ENCODE data around the gene ZBTB7A. TPM values are rescaled to one million over a fixed set of nuclear protein-coding genes. Genes with fewer than 3 reads are reported as not detected.
"Not testable (repeated sequence)": the region's sequence is repeated elsewhere in the genome, so short reads cannot be mapped to it uniquely, and the experiment has no call there.

The ZBTB7A gene
- total RNA-seq, 2 experiments from 2014 or later = 46.6 TPM

GRCh38 chr19:4007021-4007835 lies 59.5 kb downstream of the ZBTB7A start, which contains the start of gene PIAS4:
PIAS4 (plus strand) TSS chr19:4007736; CDS start chr19:4007761, 25 bp downstream.
- POLR2A ChIA-PET = interaction anchor here (0.7 to 3.2 kb wide), 10 partner anchors 12 to 133 kb away, joined by 3 to 30 read pairs (median 4); partner anchors contain the start of gene EEF2
- ATAC-seq (peak; percentile 95), DNase-seq (peak; percentile 97)
- Mint-ChIP-seq H3K4me1 (ENCODE audit: low read depth) (peaks cover 30% of the 10 kb centered on the region), H3K36me3 (ENCODE audit: low read depth) (no peaks in the 10 kb centered on the region), H3K27ac (peak within 1 kb of the TSS; percentile 78), H3K4me3 (peak within 1 kb of the TSS; percentile 81), H3K27me3 (no peaks in the 10 kb centered on the region), H3K9me3 (no peaks in the 10 kb centered on the region)
- no peak for TF ChIP-seq CTCF (IDR thresholded peaks at IDR 0.05)
- CTCF ChIA-PET = interaction anchor here (1.1 to 3.2 kb wide), 5 partner anchors 17 to 731 kb away, joined by 3 to 12 read pairs (median 9); partner anchors contain the start of gene EEF2
- intact Hi-C loops (cut with micrococcal nuclease) = no loop called here

- peak overlapping the region; percentile 80 for H3K4me3 Mint-ChIP-seq
- H3K36me3 Mint-ChIP-seq (ENCODE audit: low read depth); intact Hi-C loops (cut with micrococcal nuclease); ATAC-seq; H3K27me3 Mint-ChIP-seq; H3K27ac Mint-ChIP-seq; H3K9me3 Mint-ChIP-seq; DNase-seq: not testable (repeated sequence)
- ChIA-PET POLR2A (interaction anchor here (0.7 to 3.2 kb wide), 5 partner anchors 12 to 369 kb away, joined by 3 to 30 read pairs (median 3); partner anchors contain the start of gene EEF2), CTCF (interaction anchor here (2.6 to 2.8 kb wide), 2 partner anchors 15 to 18 kb away, joined by 9 to 11 read pairs; no protein-coding TSS in a partner anchor)
- H3K4me1 Mint-ChIP-seq (ENCODE audit: low read depth) = peaks cover 21% of the 10 kb centered on the region
Observed at GRCh38 chr19:4005436-4005835, 61.3 kb downstream of the ZBTB7A start.

GRCh38 chr19:4000798-4001197 lies 65.9 kb downstream of the ZBTB7A start:
- H3K4me1 Mint-ChIP-seq (ENCODE audit: low read depth); H3K4me3 Mint-ChIP-seq; H3K9me3 Mint-ChIP-seq; POLR2A ChIA-PET; intact Hi-C loops (cut with micrococcal nuclease); DNase-seq; H3K27ac Mint-ChIP-seq; H3K27me3 Mint-ChIP-seq; H3K36me3 Mint-ChIP-seq (ENCODE audit: low read depth); ATAC-seq: not testable (repeated sequence)
- CTCF ChIA-PET = interaction anchor here (1.0 to 1.9 kb wide), 2 partner anchors 10 to 13 kb away, joined by 3 to 8 read pairs; no protein-coding TSS in a partner anchor

DNA sequence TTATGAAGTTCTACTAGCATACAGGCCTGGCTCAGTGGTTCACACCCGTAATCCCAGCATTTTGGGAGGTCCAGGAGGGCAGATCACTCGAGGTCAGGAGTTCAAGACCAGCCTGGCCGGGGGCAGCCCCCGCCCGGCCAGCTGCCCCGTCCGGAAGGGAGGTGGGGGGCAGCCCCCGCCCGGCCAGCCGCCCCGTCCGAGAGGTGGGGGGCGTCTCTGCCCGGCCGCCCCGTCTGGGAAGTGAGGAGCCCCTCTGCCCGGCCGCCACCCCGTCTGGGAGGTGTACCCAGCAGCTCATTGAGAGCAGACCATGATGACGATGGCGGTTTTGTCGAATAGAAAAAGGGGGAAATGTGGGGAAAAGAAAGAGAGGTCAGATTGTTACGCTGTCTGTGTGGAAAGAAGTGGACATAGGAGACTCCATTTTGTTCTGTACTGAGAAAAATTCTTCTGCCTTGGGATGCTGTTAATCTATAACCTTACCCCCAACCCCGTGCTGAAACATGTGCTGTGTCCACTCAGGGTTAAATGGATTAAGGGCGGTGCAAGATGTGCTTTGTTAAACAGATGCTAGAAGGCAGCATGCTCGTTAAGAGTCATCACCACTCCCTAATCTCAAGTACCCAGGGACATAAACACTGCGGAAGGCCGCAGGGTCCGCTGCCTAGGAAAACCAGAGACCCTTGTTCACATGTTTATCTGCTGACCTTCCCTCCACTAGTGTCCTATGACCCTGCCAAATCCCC lies 67.9 kb downstream of the ZBTB7A start:
- intact Hi-C loops (cut with micrococcal nuclease); CTCF ChIA-PET; H3K4me1 Mint-ChIP-seq (ENCODE audit: low read depth); DNase-seq; H3K4me3 Mint-ChIP-seq; H3K36me3 Mint-ChIP-seq (ENCODE audit: low read depth); ATAC-seq; H3K9me3 Mint-ChIP-seq; POLR2A ChIA-PET; H3K27ac Mint-ChIP-seq; H3K27me3 Mint-ChIP-seq: not testable (repeated sequence)

GRCh38 chr19:3995607-3996006 lies 71.1 kb downstream of the ZBTB7A start:
- Mint-ChIP-seq H3K27ac (no peak overlapping the region), H3K4me1 (ENCODE audit: low read depth) (peaks cover 5% of the 10 kb centered on the region), H3K36me3 (ENCODE audit: low read depth) (peaks cover 2% of the 10 kb centered on the region), H3K4me3 (no peak overlapping the region), H3K9me3 (peaks cover 2% of the 10 kb centered on the region), H3K27me3 (no peaks in the 10 kb centered on the region)
- TF ChIP-seq CTCF (IDR thresholded peaks at IDR 0.05) = no peak
- ATAC-seq (no peak), DNase-seq (no peak)
- intact Hi-C loops (cut with micrococcal nuclease) = no loop called here
- ChIA-PET CTCF (no interaction called here), POLR2A (interaction anchor here (1.0 kb wide), 1 partner anchor 50 kb away, joined by 3 read pairs; no protein-coding TSS in a partner anchor)

Other genes with a start within 250 kb of the ZBTB7A start
- gene ZFR2, start 197.9 kb downstream of the ZBTB7A start, total RNA-seq = under 1 TPM in 1 of 2 experiments, not detected in 1; 0.23 TPM
- not detected for gene ATCAY, start 186.2 kb downstream of the ZBTB7A start, total RNA-seq
- gene NMRK2, start 133.8 kb downstream of the ZBTB7A start, total RNA-seq = not detected
- gene DAPK3, start 95.8 kb downstream of the ZBTB7A start, total RNA-seq = 10 to 100 TPM; 27.2 to 27.5 TPM
- 1,000 to 10,000 TPM; 3,533 to 3,625 TPM for gene EEF2, start 81.4 kb downstream of the ZBTB7A start, total RNA-seq
- gene PIAS4, start 59.2 kb downstream of the ZBTB7A start, total RNA-seq = 10 to 100 TPM; 22.2 TPM
- 100 to 1,000 TPM; 141 to 145 TPM for gene MAP2K2, start 57.2 kb upstream of the ZBTB7A start, total RNA-seq
- not detected for gene CREB3L3, start 86.7 kb upstream of the ZBTB7A start, total RNA-seq
- 10 to 100 TPM; 26.9 to 28.3 TPM for gene SIRT6, start 115.7 kb upstream of the ZBTB7A start, total RNA-seq
- 1 to 10 TPM; 1.6 to 1.8 TPM for gene ANKRD24, start 115.8 kb upstream of the ZBTB7A start, total RNA-seq
- gene EBI3, start 162.6 kb upstream of the ZBTB7A start, total RNA-seq = 1 to 10 TPM; 7.2 to 7.3 TPM
- gene YJU2, start 180.2 kb upstream of the ZBTB7A start, total RNA-seq = 10 to 100 TPM; 25.5 to 25.8 TPM
- gene SHD, start 212.4 kb upstream of the ZBTB7A start, total RNA-seq = not detected
- gene TMIGD2, start 235.5 kb upstream of the ZBTB7A start, total RNA-seq = 10 to 100 TPM; 13.6 to 14.8 TPM
- gene FSD1, start 237.7 kb upstream of the ZBTB7A start, total RNA-seq = 10 to 100 TPM; 19.7 to 22.0 TPM

All from activated CD8-positive, alpha-beta T cell treated with anti-CD3 and anti-CD28 coated beads for 36 hours (primary cell).